Trophoblast cell (in vitro differentiated cells and primary cell): ENCODE measurements around the gene TSSC4.
A peak's percentile ranks its signal among the peaks of the same experiment; 100 is the strongest.

Experiments
- DNase-seq, 2 donors: peaks; one replicate each; pipeline ENCODE4 v3.0.0-alpha.2; 2016
- H2AFZ ChIP-seq: 2 replicates; pipeline ENCODE4 v1.6.1; 2013; ENCODE audit warnings: low read length, moderate library complexity, mild to moderate bottlenecking; ENCODE audit not compliant: insufficient read depth, poor library complexity
- H2AK5ac ChIP-seq: 2 replicates; pipeline ENCODE4 v1.6.1; 2013; ENCODE audit warnings: mild to moderate bottlenecking, low read length
- H2BK120ac ChIP-seq: 2 replicates; pipeline ENCODE4 v1.6.1; 2013; ENCODE audit warnings: low read length, mild to moderate bottlenecking, moderate library complexity; ENCODE audit not compliant: insufficient read depth, poor library complexity
- H2BK12ac ChIP-seq: 2 replicates; pipeline ENCODE4 v1.6.1; 2013; ENCODE audit warnings: mild to moderate bottlenecking, low read length, moderate library complexity
- H2BK5ac ChIP-seq: 2 replicates; pipeline ENCODE4 v1.6.1; 2013; ENCODE audit warnings: low read length, low read depth, moderate library complexity, mild to moderate bottlenecking; ENCODE audit not compliant: poor library complexity
- H3K14ac ChIP-seq: 2 replicates; pipeline ENCODE4 v1.6.1; 2013; ENCODE audit warnings: mild to moderate bottlenecking, low read length
- H3K18ac ChIP-seq: 2 replicates; pipeline ENCODE4 v1.6.1; 2013; ENCODE audit warnings: mild to moderate bottlenecking, low read length
- H3K23ac ChIP-seq: 2 replicates; pipeline ENCODE4 v1.6.1; 2013; ENCODE audit warnings: low read length
- H3K27ac ChIP-seq: 2 replicates; pipeline ENCODE4 v1.5.1; 2013; ENCODE audit warnings: low read depth, mild to moderate bottlenecking, inconsistent platforms, low read length, moderate library complexity
- H3K27me3 ChIP-seq: 2 replicates; pipeline ENCODE4 v1.6.1; 2013; ENCODE audit warnings: inconsistent platforms, mild to moderate bottlenecking, low read length, moderate library complexity; ENCODE audit not compliant: insufficient read depth
- H3K36me3 ChIP-seq, 2 experiments: 1 replicate in 1 of 2; 2 replicates in 1 of 2; pipeline ENCODE4 v1.6.1; 2013; ENCODE audit warnings: low read length in 2 of 2, mild to moderate bottlenecking in 2 of 2, moderate library complexity in 1 of 2; ENCODE audit not compliant: insufficient read depth in 2 of 2, control insufficient read depth in 1 of 2
- H3K4ac ChIP-seq: 2 replicates; pipeline ENCODE4 v1.6.1; 2013; ENCODE audit warnings: low read depth, mild to moderate bottlenecking, low read length, moderate library complexity
- H3K4me1 ChIP-seq, 2 experiments: 1 replicate in 1 of 2; 2 replicates in 1 of 2; pipeline ENCODE4 v1.6.1; 2013; ENCODE audit warnings: low read length in 2 of 2, mild to moderate bottlenecking in 2 of 2, moderate library complexity in 1 of 2; ENCODE audit not compliant: insufficient read depth in 2 of 2, control insufficient read depth in 1 of 2
- H3K4me2 ChIP-seq: 2 replicates; pipeline ENCODE4 v1.6.1; 2013; ENCODE audit warnings: inconsistent platforms, mild to moderate bottlenecking, low read length, moderate library complexity
- H3K4me3 ChIP-seq: 2 replicates; pipeline ENCODE4 v1.5.1; 2013; ENCODE audit warnings: mild to moderate bottlenecking, low read depth, low read length, inconsistent platforms
- H3K79me1 ChIP-seq: one replicate; pipeline ENCODE4 v1.6.1; 2013; ENCODE audit warnings: low read length
- H3K79me2 ChIP-seq: 2 replicates; pipeline ENCODE4 v1.6.1; 2013; ENCODE audit warnings: low read length, mild to moderate bottlenecking; ENCODE audit not compliant: control insufficient read depth, insufficient read depth, poor library complexity
- H3K9ac ChIP-seq: 2 replicates; pipeline ENCODE4 v1.6.1; 2013; ENCODE audit warnings: mild to moderate bottlenecking, low read length
- H3K9me3 ChIP-seq: 2 replicates; pipeline ENCODE4 v1.6.1; 2013; ENCODE audit warnings: low read depth, mild to moderate bottlenecking, control low read depth, inconsistent platforms, low read length; ENCODE audit not compliant: insufficient read depth
- H4K12ac ChIP-seq: 2 replicates; pipeline ENCODE4 v1.6.1; 2013; ENCODE audit warnings: low read depth, mild to moderate bottlenecking, low read length, moderate library complexity
- H4K8ac ChIP-seq: 2 replicates; pipeline ENCODE4 v1.6.1; 2013; ENCODE audit warnings: low read depth, mild to moderate bottlenecking, low read length, moderate library complexity
- H4K91ac ChIP-seq: one replicate; pipeline ENCODE4 v1.6.1; 2013; ENCODE audit warnings: low read depth, mild to moderate bottlenecking, low read length, moderate library complexity
- WGBS: extraction: QIAGEN DNeasy Blood & Tissue Kit; methylation state at CpG from one replicate; pipeline ENCODE4 v1.1.7; 2013; ENCODE audit warnings: missing lambda C conversion rate; ENCODE audit not compliant: insufficient read length, insufficient coverage; ENCODE audit errors: extremely low coverage; 5-methylcytosine and 5-hydroxymethylcytosine counted together

The TSSC4 gene

DNA sequence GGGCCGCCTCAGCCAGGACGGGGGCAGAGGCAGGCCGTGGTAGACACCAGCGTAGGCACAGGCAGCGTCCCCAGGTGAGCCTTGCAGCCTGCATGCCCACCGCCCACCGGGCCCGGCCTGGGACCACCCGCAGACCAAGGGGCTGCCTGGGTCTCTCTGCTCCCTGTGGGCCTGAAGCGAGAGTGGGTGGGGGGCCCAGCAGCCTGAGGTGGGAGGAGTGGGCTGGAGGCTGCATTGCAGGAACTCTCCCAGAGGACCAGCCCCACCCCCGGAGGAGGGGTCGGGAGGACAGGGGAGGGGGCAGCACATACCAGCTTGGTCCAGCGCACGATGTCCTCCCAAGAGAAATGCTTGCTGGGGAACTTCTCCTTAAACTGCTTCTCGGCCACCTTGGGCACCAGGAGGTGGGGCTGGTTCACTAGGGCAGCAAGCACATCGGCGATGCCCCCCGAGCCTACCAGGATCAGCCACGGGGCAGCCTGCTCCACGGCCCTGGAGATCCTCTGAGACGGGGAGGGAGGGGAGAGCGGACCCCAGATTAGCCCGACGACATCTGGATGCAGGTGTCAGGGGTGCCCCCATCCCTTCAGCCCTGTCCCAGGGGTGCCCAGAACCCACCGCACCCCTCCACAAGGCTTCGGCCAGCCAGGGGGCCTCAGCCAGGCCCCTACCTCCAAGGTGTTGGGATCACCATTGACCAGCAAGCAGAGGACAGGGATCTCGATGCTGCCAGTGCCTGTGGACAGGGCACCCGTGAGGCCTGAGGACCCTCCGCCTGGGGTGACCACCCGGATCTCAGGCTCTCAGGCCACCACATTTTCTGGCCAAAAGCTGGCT is 17.5 kb downstream of the TSSC4 start:
- Histone ChIP-seq H3K23ac (no peak overlapping the region), H3K18ac (no peak overlapping the region), H4K91ac (no peak overlapping the region), H2BK5ac (no peak overlapping the region), H2BK12ac (no peak overlapping the region), H3K4me1 (no peaks in the 10 kb centered on the region), H3K27ac (no peak overlapping the region), H3K79me2 (no peaks in the 10 kb centered on the region), H3K27me3 (no peaks in the 10 kb centered on the region), H3K9ac (no peak overlapping the region), H2BK120ac (no peak overlapping the region), H3K9me3 (no peaks in the 10 kb centered on the region), H3K4me2 (no peak overlapping the region), H3K14ac (no peak overlapping the region), H2AFZ (no peak overlapping the region), H4K8ac (no peak overlapping the region), H4K12ac (no peak overlapping the region), H3K79me1 (no peaks in the 10 kb centered on the region), H3K36me3 (no peaks in the 10 kb centered on the region), H3K4me3 (no peak overlapping the region), H3K4ac (no peak overlapping the region), H2AK5ac (no peak overlapping the region)
- no peak for DNase-seq
- WGBS = no CpG with 5 or more reads among the region's 30 CpGs

DNA sequence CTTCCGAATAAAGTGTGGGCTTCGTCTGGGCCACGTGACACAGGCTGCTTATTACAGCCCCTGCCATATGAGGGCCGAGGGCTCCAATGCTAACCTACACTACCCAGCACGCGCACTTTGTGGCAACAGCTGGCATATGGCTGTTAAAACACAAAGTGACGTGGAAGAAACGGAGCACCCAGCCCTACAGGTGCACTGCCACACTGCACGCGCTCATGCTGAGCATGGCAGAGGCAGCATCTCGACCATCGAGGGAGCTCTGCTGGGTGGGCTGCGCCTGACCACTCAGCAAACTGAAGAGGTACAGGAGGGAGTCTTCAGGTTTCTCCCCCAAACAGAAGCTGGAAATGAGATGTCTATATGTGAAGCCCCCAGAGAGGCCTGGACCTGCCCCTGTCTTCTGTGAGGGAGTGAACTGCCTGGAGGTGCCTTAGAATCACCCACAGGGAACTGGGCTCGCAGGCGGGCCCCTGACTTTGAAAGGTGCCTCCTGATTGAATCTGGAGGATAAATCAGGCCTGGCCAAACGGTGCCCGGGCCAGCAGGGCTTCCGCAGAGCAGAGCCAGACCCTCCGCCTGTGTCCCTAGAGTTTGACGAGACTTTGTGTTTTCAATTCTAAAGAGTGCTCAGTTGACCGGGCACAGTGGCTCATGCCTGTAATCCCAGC is 18.3 kb downstream of the TSSC4 start:
- Histone ChIP-seq H3K9me3 (no peaks in the 10 kb centered on the region), H2BK5ac (no peak overlapping the region), H3K4me2 (no peak overlapping the region), H3K9ac (no peak overlapping the region), H3K14ac (no peak overlapping the region), H3K27ac (no peak overlapping the region), H4K91ac (no peak overlapping the region), H4K12ac (no peak overlapping the region), H2BK12ac (no peak overlapping the region), H3K79me2 (no peaks in the 10 kb centered on the region), H2BK120ac (no peak overlapping the region), H3K23ac (no peak overlapping the region), H2AK5ac (no peak overlapping the region), H4K8ac (no peak overlapping the region), H3K27me3 (no peaks in the 10 kb centered on the region), H3K4me3 (no peak overlapping the region), H2AFZ (no peak overlapping the region), H3K79me1 (no peaks in the 10 kb centered on the region), H3K36me3 (no peaks in the 10 kb centered on the region), H3K18ac (no peak overlapping the region), H3K4ac (no peak overlapping the region), H3K4me1 (no peaks in the 10 kb centered on the region)
- DNase-seq = no peak
- WGBS = no CpG with 5 or more reads among the region's 21 CpGs

DNA sequence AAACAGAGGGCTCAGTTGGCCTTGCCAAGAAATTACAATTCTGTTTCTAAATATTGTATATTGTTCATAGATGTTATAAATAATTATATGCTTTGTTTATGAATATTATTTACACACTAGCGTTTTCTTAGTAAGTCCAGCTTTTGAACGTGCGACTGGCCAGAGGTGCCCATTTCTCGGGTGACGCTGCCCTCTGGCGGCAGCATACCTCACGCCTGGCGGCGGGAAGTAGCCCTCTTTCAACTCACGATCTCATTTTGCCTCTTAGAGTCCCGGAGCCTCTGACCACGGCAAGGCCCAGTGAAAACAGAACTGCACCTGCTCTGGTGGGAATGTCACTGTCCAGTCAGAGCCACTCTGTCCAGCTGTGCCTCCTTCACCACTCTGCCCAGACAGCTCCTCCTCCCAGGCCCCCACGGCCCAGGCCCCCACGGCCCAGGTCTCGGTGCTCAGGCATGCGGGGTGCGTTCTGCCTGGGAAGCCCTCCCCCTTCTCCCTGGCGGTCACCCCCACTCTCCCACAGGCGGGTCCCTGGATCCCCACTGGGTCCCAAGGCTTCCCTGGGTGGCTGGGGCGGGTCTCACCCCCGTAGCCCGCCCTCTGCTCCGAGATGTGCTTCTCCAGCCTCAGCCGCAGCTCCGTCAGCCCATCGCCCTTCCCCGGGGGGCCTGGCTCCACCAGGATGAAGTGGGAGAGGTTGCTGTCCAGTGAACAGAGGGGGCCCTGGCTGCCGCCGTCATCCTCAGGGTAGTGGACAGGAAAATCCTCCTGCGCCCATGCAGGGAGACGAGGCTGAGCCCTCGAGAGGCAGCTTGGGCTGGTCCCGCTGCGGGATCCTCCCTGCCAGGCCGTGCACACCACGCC is 19.3 kb downstream of the TSSC4 start:
- H3K4ac ChIP-seq = no peak overlapping the region
- H3K36me3 ChIP-seq = no peaks in the 10 kb centered on the region
- no peak overlapping the region for H3K18ac ChIP-seq
- H4K8ac ChIP-seq = no peak overlapping the region
- H3K14ac ChIP-seq = no peak overlapping the region
- H2AFZ ChIP-seq = no peak overlapping the region
- no peak overlapping the region for H2BK12ac ChIP-seq
- H3K79me1 ChIP-seq = no peaks in the 10 kb centered on the region
- no peaks in the 10 kb centered on the region for H3K27me3 ChIP-seq
- WGBS = no CpG with 5 or more reads among the region's 36 CpGs
- H2AK5ac ChIP-seq = no peak overlapping the region
- H3K9ac ChIP-seq = no peak overlapping the region
- no peak overlapping the region for H2BK5ac ChIP-seq
- H3K79me2 ChIP-seq = no peaks in the 10 kb centered on the region
- no peak overlapping the region for H4K12ac ChIP-seq
- H4K91ac ChIP-seq = no peak overlapping the region
- H3K9me3 ChIP-seq = no peaks in the 10 kb centered on the region
- H3K23ac ChIP-seq = no peak overlapping the region
- H3K4me3 ChIP-seq = no peak overlapping the region
- no peak overlapping the region for H3K4me2 ChIP-seq
- H3K27ac ChIP-seq = no peak overlapping the region
- peak; percentile 51 to 79 for DNase-seq
- H2BK120ac ChIP-seq = no peak overlapping the region
- no peaks in the 10 kb centered on the region for H3K4me1 ChIP-seq

DNA sequence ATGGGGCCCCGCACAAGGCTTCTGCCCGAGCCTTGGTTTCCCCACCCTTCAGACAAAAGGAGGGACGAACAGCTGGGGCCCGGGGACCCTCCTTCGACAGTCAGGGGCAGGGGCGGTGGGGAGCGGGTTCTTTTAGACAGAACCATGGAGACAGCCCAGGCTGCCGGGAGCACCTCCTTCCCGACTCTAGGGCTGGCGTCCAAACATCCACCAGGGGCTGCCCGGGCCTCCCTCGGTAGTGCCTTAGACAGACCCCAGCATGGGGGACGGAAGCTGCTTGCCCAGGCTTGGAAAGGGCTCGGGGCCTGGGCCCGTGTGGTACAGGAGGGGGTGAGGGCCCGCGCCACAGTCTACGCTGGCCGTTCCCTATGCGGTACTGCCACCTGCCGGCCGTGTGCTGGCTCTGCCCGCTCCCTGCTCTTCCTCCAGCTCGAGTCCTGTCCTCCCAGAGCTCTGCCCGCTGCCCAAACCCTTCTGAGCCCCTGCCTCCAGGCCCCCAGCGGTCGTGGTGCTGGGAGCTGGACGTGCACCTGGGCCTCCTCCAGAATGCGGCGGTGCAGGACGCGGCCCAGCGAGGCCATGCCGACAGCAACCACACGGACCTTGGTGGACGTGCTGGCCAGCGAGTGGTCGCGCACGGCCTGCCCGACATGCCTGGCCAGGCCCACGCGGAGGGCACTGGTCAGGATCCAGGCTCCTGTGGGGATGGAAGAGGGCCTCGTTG is 20.1 kb downstream of the TSSC4 start:
- Histone ChIP-seq H3K79me1 (no peaks in the 10 kb centered on the region), H2AK5ac (no peak overlapping the region), H3K36me3 (no peaks in the 10 kb centered on the region), H2BK12ac (no peak overlapping the region), H4K91ac (no peak overlapping the region), H2BK5ac (no peak overlapping the region), H3K9me3 (no peaks in the 10 kb centered on the region), H2BK120ac (no peak overlapping the region), H2AFZ (no peak overlapping the region), H4K12ac (no peak overlapping the region), H4K8ac (no peak overlapping the region), H3K18ac (no peak overlapping the region), H3K27me3 (no peaks in the 10 kb centered on the region), H3K14ac (no peak overlapping the region), H3K79me2 (no peaks in the 10 kb centered on the region), H3K4me2 (no peak overlapping the region), H3K4me1 (no peaks in the 10 kb centered on the region), H3K4me3 (no peak overlapping the region), H3K23ac (no peak overlapping the region), H3K9ac (no peak overlapping the region), H3K4ac (no peak overlapping the region), H3K27ac (no peak overlapping the region)
- DNase-seq = peak; percentile 56 to 78
- no CpG with 5 or more reads among the region's 44 CpGs for WGBS
